ENCODE measurements around the gene CST5. TPM values are rescaled to one million over a fixed set of nuclear protein-coding genes. Genes with fewer than 3 reads are reported as not detected.
"Not testable (repeated sequence)": the region's sequence is repeated elsewhere in the genome, so short reads cannot be mapped to it uniquely, and the experiment has no call there.

The CST5 gene
- total RNA-seq, 2 experiments from 2014 or later = not detected

- CTCF ChIA-PET = no interaction called here
- H3K4me1 Mint-ChIP-seq = peaks cover 45% of the 10 kb centered on the region
- H3K36me3 Mint-ChIP-seq (ENCODE audit: low read depth) = no peaks in the 10 kb centered on the region
- H3K9me3 Mint-ChIP-seq (ENCODE audit: low read depth) = no peaks in the 10 kb centered on the region
- POLR2A ChIA-PET = no interaction called here
- no peaks in the 10 kb centered on the region for H3K27me3 Mint-ChIP-seq
- intact Hi-C loops (cut with DNase I, micrococcal nuclease) = loop anchor here in 1 of 2 experiments (5.0 kb wide), 1 partner anchor 42 kb away; the partner anchor contains the start of gene CST5
- no peak overlapping the region for H3K4me3 Mint-ChIP-seq
- ATAC-seq (no peak), DNase-seq (no peak)
- no peak overlapping the region for H3K27ac Mint-ChIP-seq
These were observed 39.3 kb upstream of the CST5 start for GRCh38 chr20:23918896-23919295.

DNA sequence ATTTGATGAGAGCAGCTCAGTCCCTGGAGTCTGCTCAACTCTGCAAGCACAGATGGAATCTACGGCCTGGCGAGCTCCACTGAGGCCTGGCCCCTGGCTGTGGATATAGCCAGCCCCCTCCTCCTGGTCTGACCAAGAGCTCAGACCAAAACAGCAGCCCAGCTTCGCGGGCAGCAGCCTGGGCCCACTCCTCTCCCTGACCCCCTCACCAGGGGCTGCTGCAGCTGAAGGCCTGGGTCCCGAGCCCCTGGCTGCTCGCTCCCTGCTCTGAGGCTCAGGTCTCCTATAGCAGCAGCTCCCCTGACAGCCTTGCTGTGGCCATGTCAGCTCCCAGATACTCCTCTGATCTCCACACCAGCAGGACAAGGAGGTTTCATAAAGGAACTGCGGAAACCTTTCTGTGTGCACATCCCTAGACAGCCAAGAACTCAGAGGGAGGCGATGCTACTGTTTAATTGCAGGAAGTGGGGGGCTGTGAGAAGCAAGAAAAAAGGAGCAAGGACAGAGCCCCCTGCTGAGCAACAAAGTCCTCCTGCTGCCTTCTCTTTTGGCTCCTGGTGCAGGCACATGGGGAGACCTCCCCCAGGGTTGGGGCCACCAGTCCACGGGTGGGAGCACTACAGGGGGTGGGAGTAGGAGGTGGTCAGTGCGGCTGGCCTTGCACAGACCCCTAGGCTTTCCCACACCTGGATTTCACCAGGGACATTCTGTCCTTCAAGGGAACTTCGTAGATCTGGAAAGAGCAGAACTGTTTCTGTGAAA, 38.7 kb upstream of the CST5 start:
- CTCF ChIA-PET = interaction anchor here (0.6 kb wide), 1 partner anchor 1375 kb away, joined by 4 read pairs; no protein-coding TSS in a partner anchor
- POLR2A ChIA-PET = no interaction called here

DNA sequence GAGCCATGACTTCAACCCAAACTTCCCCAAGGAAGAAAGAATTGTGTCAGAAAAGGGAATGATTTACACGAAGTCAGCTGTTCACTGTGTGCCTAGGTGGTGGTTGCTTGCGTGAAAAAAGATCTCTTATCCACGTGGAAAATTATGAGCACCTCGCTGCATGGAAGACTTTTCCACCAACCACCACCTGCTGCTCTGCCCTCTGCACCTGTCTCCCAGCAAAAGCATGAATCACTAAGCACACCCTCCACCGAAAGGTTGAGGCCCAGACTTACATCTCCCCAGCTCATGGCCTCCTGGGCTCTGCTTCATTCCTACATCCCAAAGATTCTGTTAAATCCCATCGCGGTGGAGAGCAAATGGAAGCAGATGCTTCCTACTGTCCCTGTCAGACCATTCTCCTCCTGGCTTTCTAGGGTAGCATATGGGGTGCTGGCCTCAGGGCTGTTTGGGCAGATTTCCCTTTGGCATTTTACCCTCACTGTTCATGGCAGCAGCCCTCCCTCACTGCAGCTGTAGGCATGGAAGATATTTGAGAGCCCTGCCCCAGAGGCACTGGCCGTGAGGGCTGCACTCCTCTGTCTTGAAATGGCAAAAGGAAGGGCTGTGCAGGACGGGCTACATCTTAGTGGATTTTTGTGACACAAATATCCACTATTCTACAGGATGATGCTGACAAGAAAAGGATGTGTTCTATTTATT, 37.6 kb upstream of the CST5 start:
- H3K9me3 Mint-ChIP-seq (ENCODE audit: low read depth) = no peaks in the 10 kb centered on the region
- ChIA-PET POLR2A (no interaction called here), CTCF (interaction anchor here (0.7 kb wide), 1 partner anchor 252 kb away, joined by 3 read pairs; no protein-coding TSS in a partner anchor)
- H3K4me3 Mint-ChIP-seq = no peak overlapping the region
- no peak for ATAC-seq
- peaks cover 45% of the 10 kb centered on the region for H3K4me1 Mint-ChIP-seq
- intact Hi-C loops (cut with DNase I, micrococcal nuclease) = loop anchor here in 1 of 2 experiments (5.0 kb wide), 1 partner anchor 40 kb away; the partner anchor contains the start of gene CST5
- H3K36me3 Mint-ChIP-seq (ENCODE audit: low read depth) = no peaks in the 10 kb centered on the region
- H3K27me3 Mint-ChIP-seq = no peaks in the 10 kb centered on the region
- H3K27ac Mint-ChIP-seq = no peak overlapping the region
- no peak for DNase-seq

More for the DNA sequence above, 38.7 kb upstream of the CST5 start:
- Mint-ChIP-seq H3K36me3 (ENCODE audit: low read depth) (no peaks in the 10 kb centered on the region), H3K27me3 (no peaks in the 10 kb centered on the region), H3K4me1 (peaks cover 45% of the 10 kb centered on the region), H3K9me3 (ENCODE audit: low read depth) (no peaks in the 10 kb centered on the region), H3K4me3 (no peak overlapping the region), H3K27ac (no peak overlapping the region)
- DNase-seq (no peak), ATAC-seq (no peak)
- intact Hi-C loops (cut with DNase I, micrococcal nuclease) = loop anchor here in 1 of 2 experiments (5.0 kb wide), 1 partner anchor 41 kb away; the partner anchor contains the start of gene CST5

DNA sequence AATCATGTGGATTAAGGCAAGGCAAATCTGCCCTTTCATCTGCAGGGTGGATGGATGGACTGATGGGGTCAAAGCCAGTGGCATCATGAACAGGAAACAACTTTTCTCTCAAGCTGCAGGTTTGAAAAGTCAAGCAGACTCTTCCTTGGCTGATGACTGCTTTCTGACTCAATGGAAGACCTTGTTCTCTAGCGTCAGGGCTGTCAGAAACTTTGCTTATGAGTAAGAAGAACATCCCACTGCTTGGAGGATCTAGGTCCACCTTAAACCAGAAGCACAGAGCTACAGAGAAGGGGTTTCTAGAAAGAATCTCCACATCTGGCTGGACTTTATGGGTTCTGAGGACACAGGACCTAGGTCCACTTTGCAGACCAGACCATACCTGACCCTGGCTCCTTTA, 36.3 kb upstream of the CST5 start:
- ChIA-PET POLR2A (interaction anchor here (0.9 kb wide), 1 partner anchor 42 kb away, joined by 3 read pairs; no protein-coding TSS in a partner anchor), CTCF (interaction anchor here (0.6 kb wide), 1 partner anchor 1015 kb away, joined by 3 read pairs; no protein-coding TSS in a partner anchor)
- intact Hi-C loops (cut with DNase I, micrococcal nuclease) = loop anchor here (1.0 to 5.0 kb wide), 2 partner anchors 39 to 43 kb away; partner anchors contain the start of gene CST5 (in 1 of the 2)
- no peaks in the 10 kb centered on the region for H3K9me3 Mint-ChIP-seq (ENCODE audit: low read depth)
- no peak overlapping the region for H3K4me3 Mint-ChIP-seq
- H3K36me3 Mint-ChIP-seq (ENCODE audit: low read depth) = no peaks in the 10 kb centered on the region
- DNase-seq (no peak), ATAC-seq (peak; percentile 69)
- H3K27ac Mint-ChIP-seq = no peak overlapping the region
- peaks cover 43% of the 10 kb centered on the region for H3K4me1 Mint-ChIP-seq
- H3K27me3 Mint-ChIP-seq = no peaks in the 10 kb centered on the region

GRCh38 chr20:23914469-23914868, 34.9 kb upstream of the CST5 start:
- H3K9me3 Mint-ChIP-seq (ENCODE audit: low read depth); H3K4me3 Mint-ChIP-seq; intact Hi-C loops (cut with DNase I, micrococcal nuclease); ATAC-seq; H3K36me3 Mint-ChIP-seq (ENCODE audit: low read depth); H3K27ac Mint-ChIP-seq; H3K27me3 Mint-ChIP-seq; DNase-seq: not testable (repeated sequence)
- ChIA-PET POLR2A (interaction anchor here (0.7 kb wide), 1 partner anchor 36 kb away, joined by 3 read pairs; no protein-coding TSS in a partner anchor), CTCF (interaction anchor here (0.6 kb wide), 1 partner anchor 7 kb away, joined by 3 read pairs; no protein-coding TSS in a partner anchor)
- peaks cover 29% of the 10 kb centered on the region for H3K4me1 Mint-ChIP-seq

- Mint-ChIP-seq H3K27me3 (no peaks in the 10 kb centered on the region), H3K27ac (no peak overlapping the region), H3K9me3 (ENCODE audit: low read depth) (peaks cover 18% of the 10 kb centered on the region), H3K36me3 (ENCODE audit: low read depth) (peaks cover 7% of the 10 kb centered on the region), H3K4me3 (no peak overlapping the region), H3K4me1 (peaks cover 2% of the 10 kb centered on the region)
- intact Hi-C loops (cut with DNase I, micrococcal nuclease) = no loop called here
- DNase-seq (no peak), ATAC-seq (no peak)
- ChIA-PET POLR2A (no interaction called here), CTCF (interaction anchor here (0.6 to 1.0 kb wide), 3 partner anchors 21 to 520 kb away, joined by 3 read pairs; no protein-coding TSS in a partner anchor)
These were observed 30.7 kb upstream of the CST5 start for GRCh38 chr20:23910210-23910609.

DNA sequence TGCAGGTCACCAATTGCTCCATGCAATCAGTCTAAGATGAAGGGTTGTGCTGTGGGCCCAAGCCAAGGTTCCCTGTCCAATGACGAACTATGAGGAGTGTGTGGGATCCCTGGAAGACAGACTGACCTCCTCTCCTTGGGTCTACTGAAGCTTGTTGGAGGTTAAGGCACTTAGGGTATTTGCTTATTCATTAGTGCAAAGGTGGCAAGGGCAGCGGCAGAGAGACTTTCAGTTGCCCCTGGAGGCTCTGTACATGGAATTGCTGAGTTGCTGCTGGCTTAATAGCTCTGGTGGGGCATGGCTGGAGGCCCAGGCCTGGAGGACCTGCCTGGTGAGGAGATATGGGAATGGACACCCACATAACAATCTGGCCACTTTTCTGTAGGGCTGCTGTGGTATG, 29.8 kb upstream of the CST5 start:
- Mint-ChIP-seq H3K27ac (no peak overlapping the region), H3K9me3 (ENCODE audit: low read depth) (peaks cover 24% of the 10 kb centered on the region), H3K27me3 (no peaks in the 10 kb centered on the region), H3K4me3 (no peak overlapping the region), H3K4me1 (no peaks in the 10 kb centered on the region), H3K36me3 (ENCODE audit: low read depth) (peaks cover 7% of the 10 kb centered on the region)
- ChIA-PET POLR2A (no interaction called here), CTCF (interaction anchor here (1.3 kb wide), 1 partner anchor 20 kb away, joined by 4 read pairs; no protein-coding TSS in a partner anchor)
- DNase-seq (no peak), ATAC-seq (no peak)
- intact Hi-C loops (cut with DNase I, micrococcal nuclease) = no loop called here

- DNase-seq = no peak
- Mint-ChIP-seq H3K9me3 (ENCODE audit: low read depth) (peaks cover 27% of the 10 kb centered on the region), H3K27ac (no peak overlapping the region), H3K4me1 (peaks cover 4% of the 10 kb centered on the region), H3K36me3 (ENCODE audit: low read depth) (peaks cover 7% of the 10 kb centered on the region), H3K27me3 (no peaks in the 10 kb centered on the region), H3K4me3 (no peak overlapping the region)
- ChIA-PET CTCF (no interaction called here), POLR2A (no interaction called here)
- intact Hi-C loops (cut with DNase I, micrococcal nuclease) = no loop called here
- ATAC-seq = no peak
These were observed 28.0 kb upstream of the CST5 start for GRCh38 chr20:23907579-23907978.

DNA sequence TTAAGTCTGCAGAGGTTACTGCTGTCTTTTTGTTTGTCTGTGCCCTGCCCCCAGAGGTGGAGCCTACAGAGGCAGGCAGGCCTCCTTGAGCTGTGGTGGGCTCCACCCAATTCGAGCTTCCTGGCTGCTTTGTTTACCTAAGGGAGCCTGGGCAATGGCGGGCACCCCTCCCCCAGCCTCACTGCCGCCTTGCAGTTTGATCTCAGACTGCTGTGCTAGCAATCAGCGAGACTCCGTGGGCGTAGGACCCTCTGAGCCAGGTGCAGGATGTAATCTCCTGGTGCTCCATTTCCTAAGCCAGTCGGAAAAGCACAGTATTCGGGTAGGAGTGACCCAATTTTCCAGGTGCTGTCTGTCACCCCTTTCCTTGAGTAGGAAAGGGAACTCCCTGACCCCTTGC, 22.8 kb upstream of the CST5 start:
- peak; percentile 39 for DNase-seq
- Mint-ChIP-seq H3K9me3 (ENCODE audit: low read depth) (peaks cover 21% of the 10 kb centered on the region), H3K4me3 (peak overlapping the region; percentile 36), H3K27ac (peak overlapping the region; percentile 55)
- POLR2A ChIA-PET; H3K36me3 Mint-ChIP-seq (ENCODE audit: low read depth); intact Hi-C loops (cut with DNase I, micrococcal nuclease); H3K4me1 Mint-ChIP-seq; ATAC-seq; H3K27me3 Mint-ChIP-seq: not testable (repeated sequence)
- CTCF ChIA-PET = interaction anchor here (0.6 kb wide), 1 partner anchor 457 kb away, joined by 3 read pairs; no protein-coding TSS in a partner anchor

GRCh38 chr20:23890867-23891266, 11.3 kb upstream of the CST5 start:
- H3K27me3 Mint-ChIP-seq; H3K4me1 Mint-ChIP-seq; POLR2A ChIA-PET; H3K36me3 Mint-ChIP-seq (ENCODE audit: low read depth); CTCF ChIA-PET; ATAC-seq; H3K9me3 Mint-ChIP-seq (ENCODE audit: low read depth); H3K27ac Mint-ChIP-seq; H3K4me3 Mint-ChIP-seq; DNase-seq: not testable (repeated sequence)
- intact Hi-C loops (cut with DNase I, micrococcal nuclease) = loop anchor here (5.0 kb wide), 1 partner anchor 211 kb away; no protein-coding TSS in a partner anchor

- Mint-ChIP-seq H3K4me3 (no peak overlapping the region), H3K27me3 (no peaks in the 10 kb centered on the region), H3K27ac (no peak overlapping the region), H3K36me3 (ENCODE audit: low read depth) (no peaks in the 10 kb centered on the region), H3K4me1 (peaks cover 3% of the 10 kb centered on the region), H3K9me3 (ENCODE audit: low read depth) (no peaks in the 10 kb centered on the region)
- ChIA-PET CTCF (interaction anchor here (0.6 to 3.0 kb wide), 6 partner anchors 10 to 1025 kb away, joined by 3 to 15 read pairs (median 3); no protein-coding TSS in a partner anchor), POLR2A (no interaction called here)
- intact Hi-C loops (cut with DNase I, micrococcal nuclease) = loop anchor here (2.0 to 5.0 kb wide), 8 partner anchors 47 to 273 kb away; no protein-coding TSS in a partner anchor
- ATAC-seq (peak; percentile 99), DNase-seq (peak; percentile 86)
These were observed 10.2 kb upstream of the CST5 start for GRCh38 chr20:23889775-23890187.

Data from activated CD4-positive, alpha-beta T cell treated with anti-CD3 and anti-CD28 coated beads for 36 hours (primary cell).